Endodermal cell (in vitro differentiated cells): ENCODE measurements around the gene UGT2A1. TPM values are rescaled to one million over a fixed set of nuclear protein-coding genes. Genes with fewer than 3 reads are reported as not detected.

Source experiments
- DNase-seq: peaks from one replicate; pipeline ENCODE4 v3.0.0-alpha.2; 2017
- H3K27ac ChIP-seq: 2 replicates; pipeline ENCODE4 v1.5.1; 2013; ENCODE audit warnings: mild to moderate bottlenecking, low read depth, low read length, moderate library complexity
- H3K27me3 ChIP-seq: 2 replicates; pipeline ENCODE4 v1.6.1; 2013; ENCODE audit warnings: mild to moderate bottlenecking, low read length, moderate library complexity; ENCODE audit not compliant: insufficient read depth, control insufficient read depth, poor library complexity, severe bottlenecking
- H3K36me3 ChIP-seq: 2 replicates; pipeline ENCODE4 v1.7.0; 2013; ENCODE audit warnings: mild to moderate bottlenecking, low read length, moderate library complexity; ENCODE audit not compliant: control insufficient read depth, insufficient read depth
- H3K4me1 ChIP-seq: one replicate; pipeline ENCODE4 v1.7.0; 2013; ENCODE audit warnings: low read length; ENCODE audit not compliant: control insufficient read depth, insufficient read depth
- H3K4me3 ChIP-seq: 2 replicates; pipeline ENCODE4 v1.5.1; 2013; ENCODE audit warnings: mild to moderate bottlenecking, low read length, moderate library complexity
- H3K9ac ChIP-seq: 2 replicates; pipeline ENCODE4 v1.6.1; 2013; ENCODE audit warnings: mild to moderate bottlenecking, low read length, moderate library complexity; ENCODE audit not compliant: poor library complexity, severe bottlenecking; ENCODE audit errors: extremely low read depth
- H3K9me3 ChIP-seq: 2 replicates; pipeline ENCODE4 v1.6.1; 2013; ENCODE audit warnings: mild to moderate bottlenecking, low read length, moderate library complexity; ENCODE audit not compliant: control insufficient read depth
- H3K27ac Mint-ChIP-seq: 2 replicates; pipeline ENCODE4 v1.8.0; 2020; ENCODE audit warnings: mixed read lengths
- H3K27me3 Mint-ChIP-seq: 2 replicates; pipeline ENCODE4 v1.8.0; 2021; ENCODE audit warnings: mild to moderate bottlenecking, mixed read lengths; ENCODE audit not compliant: insufficient read depth
- H3K36me3 Mint-ChIP-seq: 2 replicates; pipeline ENCODE4 v1.8.0; 2020; ENCODE audit warnings: low read depth, mixed read lengths
- H3K4me1 Mint-ChIP-seq: 2 replicates; pipeline ENCODE4 v1.8.0; 2020; ENCODE audit warnings: mixed read lengths
- H3K4me3 Mint-ChIP-seq: 2 replicates; pipeline ENCODE4 v1.8.0; 2020; ENCODE audit warnings: mild to moderate bottlenecking, moderate library complexity, mixed read lengths
- H3K9me3 Mint-ChIP-seq: 2 replicates; pipeline ENCODE4 v1.8.0; 2020; ENCODE audit warnings: mild to moderate bottlenecking, mixed read lengths
- CTCF ChIP-seq: fragments of 200-600 bp; sonication (generic); conservative IDR thresholded peaks from 2 replicates; pipeline ENCODE4 v1.5.0; 2021; ENCODE audit warnings: antibody characterized with exemption, mild to moderate bottlenecking
- WGBS, 2 experiments: methylation state at CpG; one replicate each; pipeline versions ENCODE4 v1.1.5 to v1.1.7; 2013; ENCODE audit warnings: missing lambda C conversion rate in 2 of 2, mixed read lengths in 1 of 2; ENCODE audit not compliant: insufficient coverage in 1 of 2, insufficient read length in 1 of 2; 5-methylcytosine and 5-hydroxymethylcytosine counted together
- total RNA-seq, 2 donors: library from RNA; stranded (reverse); fragmentation: NEBNext Ultra II Directional in 1 of 2; extraction: Animal tissue kit (Norgen Biotek cat#: 25700) in 1 of 2; gene quantifications; 2 replicates in 1 of 2; 3 replicates in 1 of 2; pipeline ENCODE4 v1.2.1, GENCODE V29; 2021

UGT2A1 gene
- total RNA-seq, 2 donors from 2014 or later, result not detected

DNA sequence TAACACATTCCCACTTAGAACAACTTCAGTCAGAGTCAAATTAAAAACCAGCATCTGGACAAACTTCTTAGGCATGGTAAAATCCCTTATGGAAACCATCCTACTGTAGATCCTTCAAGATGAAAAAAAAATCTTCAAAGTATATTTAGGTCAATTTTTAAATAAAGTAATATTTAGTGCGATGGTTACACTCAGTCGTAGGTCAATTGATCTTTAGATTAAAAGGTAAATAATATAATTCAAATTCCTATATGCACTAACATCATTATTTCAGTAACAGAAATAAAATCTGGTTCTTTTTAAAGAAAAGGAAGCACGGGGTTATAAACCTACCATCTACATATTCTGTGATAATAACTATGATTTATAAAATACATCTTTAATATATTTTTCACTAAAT lies 13.5 kb downstream of the UGT2A1 start, which contains the start of gene UGT2A2:
Gene UGT2A2 (minus strand): TSS at position 101 of the 400 bp plus-strand sequence. CDS start 2 bp downstream, at position 99.
- Histone ChIP-seq H3K27me3 (no peaks in the 10 kb centered on the region), H3K4me1 (peaks cover 15% of the 10 kb centered on the region), H3K4me3 (no peak within 1 kb of the TSS), H3K27ac (no peak within 1 kb of the TSS), H3K9me3 (no peaks in the 10 kb centered on the region), H3K36me3 (no peaks in the 10 kb centered on the region), H3K9ac (no peak within 1 kb of the TSS)
- WGBS, 2 experiments, result no CpG with 5 or more reads among the region's 3 CpGs
- no peaks in the 10 kb centered on the region for H3K36me3 Mint-ChIP-seq
- H3K27ac Mint-ChIP-seq, result no peak within 1 kb of the TSS
- H3K4me3 Mint-ChIP-seq, result no peak within 1 kb of the TSS
- H3K9me3 Mint-ChIP-seq, result no peaks in the 10 kb centered on the region
- H3K4me1 Mint-ChIP-seq, result peaks cover 11% of the 10 kb centered on the region
- H3K27me3 Mint-ChIP-seq, result no peaks in the 10 kb centered on the region
- no peak for DNase-seq
- no peak for TF ChIP-seq CTCF

DNA sequence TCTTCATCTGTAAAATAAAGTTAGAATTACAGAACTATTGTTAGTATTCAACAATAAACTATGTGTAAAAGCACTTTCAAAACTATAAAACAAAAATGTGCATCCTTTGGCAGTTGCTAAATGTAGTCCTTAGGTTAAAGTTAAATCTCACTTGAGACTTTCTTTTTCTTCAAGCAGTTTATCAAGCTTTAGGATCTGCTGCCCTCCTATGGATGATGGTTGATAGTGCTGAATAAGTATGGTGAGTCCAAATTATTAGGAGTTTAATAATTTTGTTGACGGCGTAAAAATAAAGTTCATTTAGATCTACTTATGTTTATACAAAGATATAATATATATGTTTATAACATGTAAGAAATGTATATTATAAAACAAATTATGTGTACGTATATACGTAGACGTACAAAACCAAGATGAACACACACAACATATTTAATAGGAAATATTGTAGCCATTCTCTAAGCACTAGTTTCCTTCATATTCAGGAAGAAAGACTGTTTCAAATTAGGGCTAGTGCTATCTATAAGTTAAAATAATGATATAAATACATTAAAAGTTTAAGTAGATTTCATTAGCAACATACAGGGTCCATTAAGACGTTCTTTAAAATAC lies 35.9 kb downstream of the UGT2A1 start:
- Histone ChIP-seq H3K36me3 (no peaks in the 10 kb centered on the region), H3K9ac (no peak overlapping the region), H3K9me3 (peaks cover 9% of the 10 kb centered on the region), H3K4me3 (no peak overlapping the region), H3K27ac (no peak overlapping the region), H3K4me1 (no peaks in the 10 kb centered on the region), H3K27me3 (no peaks in the 10 kb centered on the region)
- TF ChIP-seq CTCF, result peak; percentile 92
- Mint-ChIP-seq H3K36me3 (no peaks in the 10 kb centered on the region), H3K4me3 (no peak overlapping the region), H3K27ac (no peak overlapping the region), H3K27me3 (no peaks in the 10 kb centered on the region), H3K9me3 (peaks cover 3% of the 10 kb centered on the region), H3K4me1 (no peaks in the 10 kb centered on the region)
- no CpG with 5 or more reads among the region's 6 CpGs for WGBS, 2 experiments
- no peak for DNase-seq

DNA sequence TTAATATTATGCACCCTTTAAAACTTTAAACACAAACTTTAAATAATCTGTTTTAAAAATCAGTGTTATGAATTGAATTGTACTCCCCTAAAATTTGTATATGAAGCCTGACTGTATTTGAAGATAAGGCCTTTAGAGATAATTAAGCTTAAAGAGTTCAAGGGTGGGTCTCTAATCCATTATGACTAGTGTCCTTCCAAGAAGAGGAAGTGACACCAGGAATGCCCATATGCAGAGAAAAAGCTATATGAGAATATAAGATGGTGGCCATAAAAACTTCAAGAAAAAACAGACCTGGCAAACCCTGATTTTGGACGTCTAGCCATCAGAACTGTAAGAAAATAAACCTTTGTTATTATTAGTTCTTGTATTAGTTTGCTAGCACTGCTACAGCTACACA lies 42.6 kb downstream of the UGT2A1 start:
- WGBS, 2 experiments, result 86 to 100% methylated on average over 1 of the region's 1 CpG
- Mint-ChIP-seq H3K4me1 (no peaks in the 10 kb centered on the region), H3K4me3 (no peak overlapping the region), H3K27ac (no peak overlapping the region), H3K27me3 (no peaks in the 10 kb centered on the region), H3K9me3 (peaks cover 2% of the 10 kb centered on the region), H3K36me3 (no peaks in the 10 kb centered on the region)
- DNase-seq, result no peak
- Histone ChIP-seq H3K4me1 (no peaks in the 10 kb centered on the region), H3K4me3 (no peak overlapping the region), H3K36me3 (no peaks in the 10 kb centered on the region), H3K27ac (no peak overlapping the region), H3K9ac (no peak overlapping the region), H3K27me3 (no peaks in the 10 kb centered on the region), H3K9me3 (peaks cover 5% of the 10 kb centered on the region)
- no peak for TF ChIP-seq CTCF
